K562 treated with DMSO at 1 percent for 12 hours (cell line): ENCODE data around the gene APOL1. TPM values are rescaled to one million over a fixed set of nuclear protein-coding genes. Genes with fewer than 3 reads are reported as not detected.

Experiments
- total RNA-seq: library from RNA; unstranded; fragments of 300-600 nt; gene quantifications from 2 replicates; pipeline ENCODE4 v1.2.3, GENCODE V29; 2022; ENCODE audit not compliant: insufficient read depth

APOL1 gene
- 27.3 and 66.1 TPM in 2 replicates for total RNA-seq

GRCh38 chr22:36252754-36253522, at the start of gene APOL1:
Gene APOL1 (plus strand): TSS chr22:36253133. CDS start chr22:36254956, 1,823 bp downstream.

GRCh38 chr22:36239401-36240171, 13.3 kb upstream of the APOL1 start, which contains the start of gene APOL2:
Gene APOL2 (minus strand): TSS chr22:36239527. CDS start chr22:36233162, 6,365 bp downstream.

Other genes starting within 250 kb of the APOL1 start
- gene RBFOX2, start 224.3 kb upstream of the APOL1 start, total RNA-seq, result 4.4 and 26.5 TPM in 2 replicates
- 6.5 and 11.3 TPM in 2 replicates for gene APOL3, start 92.4 kb upstream of the APOL1 start, total RNA-seq
- 15.9 and 26.1 TPM in 2 replicates for gene APOL4, start 51.3 kb upstream of the APOL1 start, total RNA-seq
- 11.1 and 26.2 TPM in 2 replicates for gene APOL2, start 13.6 kb upstream of the APOL1 start, total RNA-seq
- 30.9 and 89.2 TPM in 2 replicates for gene MYH9, start 134.8 kb downstream of the APOL1 start, total RNA-seq
- 83.7 and 129 TPM in 2 replicates for gene TXN2, start 228.5 kb downstream of the APOL1 start, total RNA-seq